D721Med (cell line): ENCODE measurements around the gene COG5.

Experiments used
- DNase-seq: peaks from one replicate; pipeline ENCODE4 v3.0.0; 2011; ENCODE audit warnings: low spot score; ENCODE audit not compliant: insufficient read length
- FAIRE-seq: peaks from 2 replicates; lab custom pipeline; 2011; peaks lifted over from hg19 to GRCh38; lab: Jason Lieb, UNC
- CTCF ChIP-seq: IDR thresholded peaks from 2 replicates; pipeline ENCODE4 v1.5.1; 2012; ENCODE audit warnings: mild to moderate bottlenecking, control low read depth; ENCODE audit not compliant: insufficient read depth; ENCODE audit errors: missing control alignments

COG5 gene

GRCh38 chr7:107499731-107500130, 64.0 kb downstream of the COG5 start:
- no peak for TF ChIP-seq CTCF
- DNase-seq (no peak), FAIRE-seq (no peak)

DNA sequence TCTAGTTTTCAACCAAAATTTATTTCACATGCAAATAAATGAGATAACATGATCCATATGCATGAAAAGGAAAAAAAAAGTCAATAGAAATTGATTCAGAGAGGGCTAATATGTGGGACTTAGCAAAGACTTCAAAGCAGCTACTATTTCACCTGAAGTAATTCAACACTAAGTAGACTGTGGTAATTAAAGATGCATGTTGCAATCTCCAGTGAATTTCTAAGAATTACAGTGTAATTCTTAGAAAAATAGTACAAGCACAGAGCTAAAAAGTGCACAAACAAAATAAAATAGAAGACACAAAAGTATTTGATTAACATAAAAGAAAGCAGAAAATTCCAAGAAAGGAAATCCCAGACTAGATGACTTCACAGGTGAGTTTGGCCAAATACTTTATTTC, 68.2 kb downstream of the COG5 start:
- FAIRE-seq (no peak), DNase-seq (no peak)
- TF ChIP-seq CTCF, result no peak

DNA sequence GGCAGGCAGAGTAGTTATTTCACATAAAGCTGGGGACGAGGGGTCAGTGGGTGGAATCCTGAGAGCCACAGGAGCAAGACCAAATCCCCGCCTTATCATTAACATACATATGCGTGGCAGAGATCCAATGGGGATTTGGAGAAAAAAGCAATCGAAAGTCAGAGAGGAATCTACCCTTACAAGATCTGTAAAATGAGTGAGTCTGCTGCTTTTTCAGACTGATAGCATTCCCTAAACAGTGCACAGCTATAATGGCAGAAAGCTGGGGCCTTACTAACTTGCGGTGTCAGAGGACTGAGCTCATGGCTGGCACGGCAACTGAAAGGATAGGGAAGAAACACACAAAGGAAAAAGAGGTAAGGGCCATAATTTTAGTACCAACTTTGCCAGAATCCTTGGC, 68.8 kb downstream of the COG5 start:
- FAIRE-seq (no peak), DNase-seq (no peak)
- TF ChIP-seq CTCF, result no peak

DNA sequence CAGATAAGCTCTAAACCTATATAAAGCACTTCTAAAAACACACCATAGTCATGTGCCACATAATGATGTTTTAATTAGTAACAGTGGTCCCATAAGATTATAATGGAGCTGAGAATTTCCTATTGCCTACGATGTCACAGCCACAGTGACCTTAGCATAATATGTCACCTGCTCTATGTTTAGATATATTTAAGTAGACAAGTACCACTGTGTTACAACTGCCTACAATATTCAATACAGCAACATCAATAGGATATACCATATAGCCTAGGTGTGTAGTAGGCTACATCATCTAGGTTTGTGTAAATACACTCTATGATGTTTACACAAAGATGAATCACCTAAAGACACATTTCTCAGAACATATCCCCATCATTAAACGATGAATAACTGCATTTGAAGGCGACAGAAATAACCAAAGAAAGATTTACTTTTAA, 69.4 kb downstream of the COG5 start:
- no peak for TF ChIP-seq CTCF
- FAIRE-seq, result no peak
- DNase-seq, result no peak

DNA sequence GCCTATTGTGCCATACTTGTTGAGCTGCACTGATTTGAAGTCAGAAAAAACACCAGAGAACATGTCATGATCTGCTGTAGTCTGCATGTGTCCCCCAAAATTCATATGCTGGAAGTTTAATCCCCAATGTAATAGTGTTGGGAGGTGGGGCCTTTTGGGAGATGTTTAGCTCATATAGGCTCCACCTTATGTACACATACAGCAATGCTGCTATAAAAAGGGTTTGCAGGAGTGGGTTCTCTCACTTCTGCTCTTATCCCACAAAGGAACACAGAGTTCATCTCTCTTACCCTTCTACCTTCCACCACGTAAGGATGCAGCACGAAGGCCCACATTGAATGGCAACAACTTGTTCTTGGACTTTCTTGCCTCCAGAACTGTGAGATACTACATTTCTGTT, 70.8 kb downstream of the COG5 start:
- DNase-seq (no peak), FAIRE-seq (no peak)
- TF ChIP-seq CTCF, result no peak

DNA sequence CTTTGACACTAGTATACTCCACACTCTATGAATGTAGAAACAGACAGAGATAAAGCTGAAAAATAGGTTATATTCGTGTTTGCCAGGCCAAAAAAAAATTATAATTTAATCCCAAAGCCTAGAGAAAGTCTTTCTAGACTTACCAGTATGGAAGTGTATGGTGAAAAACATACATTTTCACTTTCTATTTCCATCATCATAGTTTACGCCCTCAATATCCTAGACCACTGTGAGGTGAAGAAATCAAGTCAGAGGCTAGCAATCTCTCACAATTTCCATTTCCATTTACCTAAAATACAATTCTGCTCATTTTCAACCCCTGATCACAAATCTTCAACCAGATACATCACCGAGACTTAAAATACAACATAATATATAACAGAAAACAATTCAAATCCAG, 77.7 kb downstream of the COG5 start:
- FAIRE-seq (no peak), DNase-seq (no peak)
- TF ChIP-seq CTCF, result no peak

GRCh38 chr7:107482571-107482970, 81.1 kb downstream of the COG5 start:
- TF ChIP-seq CTCF, result no peak
- FAIRE-seq (no peak), DNase-seq (no peak)
